KG1 (cell line): ENCODE data around the gene RAPGEF4.

ENCODE experiments used
- DNase-seq: peaks from one replicate; lab custom pipeline; 2025; lab: John Stamatoyannopoulos, UW

The RAPGEF4 gene

DNA sequence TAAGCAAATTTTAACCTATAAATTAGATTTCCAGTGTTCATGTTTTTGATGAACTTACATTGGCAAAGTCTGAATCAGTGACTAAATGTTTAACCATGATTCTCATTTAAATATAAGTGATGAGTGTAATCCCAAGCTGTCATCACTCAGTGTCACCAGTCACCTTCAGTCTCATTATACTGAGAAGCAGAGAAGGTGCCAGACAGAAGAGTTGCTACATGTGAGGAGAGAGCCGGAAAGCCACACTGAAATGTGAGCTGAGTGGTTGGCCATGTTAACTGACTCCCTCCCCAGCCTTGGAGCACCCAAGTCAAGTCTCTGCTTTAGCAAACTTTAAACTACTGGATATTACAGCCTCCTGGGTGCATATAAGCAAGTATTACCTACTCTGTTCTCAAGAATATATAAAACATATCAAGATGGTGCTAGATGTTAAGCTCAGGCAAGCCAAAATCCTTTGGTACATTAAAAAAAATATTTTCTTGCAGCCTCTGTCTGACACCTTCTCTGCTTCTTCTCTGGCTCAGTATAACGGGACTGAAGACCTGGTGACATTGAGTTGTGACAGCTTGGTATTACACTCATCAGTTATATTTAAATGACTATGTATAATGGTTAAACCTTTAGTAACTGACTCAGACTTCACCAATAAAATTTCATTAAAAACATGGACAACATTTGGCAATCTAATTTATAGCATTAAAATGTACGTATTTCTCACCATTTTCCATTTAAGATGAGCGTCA, 264.2 kb downstream of the RAPGEF4 start:
- DNase-seq: no peak

DNA sequence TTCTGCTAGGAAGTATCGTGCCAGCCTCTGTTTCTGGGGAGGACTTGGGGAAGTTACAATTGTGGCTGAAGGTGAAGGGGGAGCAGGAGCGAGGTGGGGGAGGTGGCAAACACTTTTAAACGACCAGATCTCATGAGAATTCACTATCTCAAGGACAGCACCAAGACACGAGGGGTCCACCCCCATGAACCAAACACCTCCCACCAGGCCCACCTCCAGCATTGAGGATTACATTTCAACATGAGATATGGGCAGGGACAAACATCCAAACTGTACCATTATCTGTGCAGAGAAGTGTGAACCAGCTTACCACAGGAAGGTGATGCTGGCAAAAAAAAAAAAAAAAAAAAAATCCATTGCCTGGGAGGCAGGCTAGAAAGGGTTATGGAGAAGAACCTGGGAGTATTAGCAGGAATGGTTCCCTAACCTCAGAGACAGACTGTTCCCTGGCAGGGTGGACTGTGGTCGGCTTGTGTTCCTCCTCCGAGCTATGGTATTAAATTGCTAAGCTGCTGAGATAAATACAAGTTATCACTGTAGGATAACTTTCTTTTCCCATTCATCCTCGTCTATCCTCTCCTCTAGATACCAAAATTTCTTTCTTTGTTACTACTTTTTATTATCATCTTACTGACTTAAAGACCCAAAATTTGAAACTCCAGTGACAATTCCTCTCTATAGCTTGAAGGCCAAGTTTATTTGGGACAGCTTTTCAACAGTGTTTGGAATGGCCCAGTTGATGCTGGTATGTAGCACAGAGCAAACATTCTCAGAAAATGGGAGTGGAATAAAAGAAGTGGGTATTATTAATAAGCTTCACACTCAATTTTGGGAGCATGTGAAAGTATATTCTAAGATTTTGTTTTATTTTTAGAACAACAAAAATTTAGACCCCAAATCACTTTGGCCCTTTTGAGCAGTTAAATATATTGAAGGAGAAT, 266.3 kb downstream of the RAPGEF4 start:
- DNase-seq: no peak

DNA sequence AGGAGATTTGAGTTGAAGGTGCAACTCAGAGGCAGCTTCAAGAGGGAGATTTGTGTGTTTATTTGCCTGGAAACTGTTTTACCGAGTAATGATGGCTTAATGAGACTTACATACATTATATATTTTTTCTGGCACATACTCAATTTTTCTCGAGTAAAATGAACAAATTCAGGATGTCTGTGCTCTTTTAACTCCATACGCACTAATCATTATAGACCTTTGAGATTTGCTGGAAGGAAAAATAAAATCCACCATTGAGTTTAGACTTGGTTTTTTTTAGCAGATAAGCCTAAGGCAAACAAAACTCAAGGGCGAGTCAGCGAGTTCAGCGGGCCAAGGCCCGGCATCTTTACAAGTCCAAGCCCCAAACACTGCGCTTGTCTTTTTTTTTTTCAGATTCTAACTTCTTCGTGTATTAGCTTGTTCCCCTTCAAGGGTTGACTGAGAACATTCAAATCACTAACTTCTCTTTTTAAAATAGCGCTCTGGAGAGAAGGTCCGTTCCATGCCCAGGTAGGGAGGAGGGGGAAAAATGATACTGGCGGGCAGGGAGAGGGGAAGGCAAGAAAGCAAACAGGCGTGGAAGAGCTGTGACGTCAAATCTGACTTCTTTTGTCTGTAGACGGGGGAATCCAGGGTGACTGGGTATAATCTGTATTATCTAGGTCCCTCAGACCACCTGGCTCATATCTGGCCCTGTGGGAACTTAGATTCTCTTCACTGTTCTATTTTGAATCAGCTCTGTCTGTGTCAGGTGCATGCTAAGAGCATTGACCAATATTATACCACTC, 267.3 kb downstream of the RAPGEF4 start:
- DNase-seq: no peak

DNA sequence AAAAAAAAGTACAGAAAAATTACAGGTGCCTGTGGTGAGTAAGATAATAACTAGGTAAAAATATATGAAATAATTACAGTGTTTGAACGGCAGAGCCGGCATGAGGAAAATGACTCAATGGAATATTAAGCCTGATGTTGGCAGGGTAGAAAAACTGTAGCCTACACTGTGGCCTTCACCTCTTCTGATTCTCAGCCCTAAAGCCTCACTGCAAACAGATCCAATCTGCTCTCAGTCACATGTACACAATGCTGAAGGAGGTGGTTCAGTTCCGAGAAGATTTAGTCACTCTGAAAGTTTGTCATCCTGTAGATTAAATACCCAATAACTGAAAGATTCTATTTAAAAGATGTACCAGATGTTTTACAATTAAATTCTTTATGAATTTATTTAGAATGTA, 273.1 kb downstream of the RAPGEF4 start:
- DNase-seq: no peak

DNA sequence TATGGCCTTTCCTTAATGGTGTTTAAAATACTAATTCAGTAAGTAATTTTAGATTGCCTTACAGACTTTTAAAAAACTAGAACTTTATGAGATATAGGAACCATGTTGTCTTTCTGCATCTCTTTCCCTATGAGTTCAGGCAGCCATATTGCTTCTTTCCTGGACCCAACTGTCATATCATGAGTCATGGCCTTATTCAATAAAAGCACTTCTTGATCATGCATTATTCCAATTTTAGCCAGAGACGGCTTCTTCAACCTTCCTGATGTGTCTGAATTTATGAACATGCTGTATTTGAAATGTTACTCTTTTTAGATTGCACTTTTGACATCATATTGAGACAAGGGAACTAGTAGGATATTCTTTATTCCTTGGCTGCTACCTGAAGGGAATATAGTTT, 274.6 kb downstream of the RAPGEF4 start:
- DNase-seq: no peak

DNA sequence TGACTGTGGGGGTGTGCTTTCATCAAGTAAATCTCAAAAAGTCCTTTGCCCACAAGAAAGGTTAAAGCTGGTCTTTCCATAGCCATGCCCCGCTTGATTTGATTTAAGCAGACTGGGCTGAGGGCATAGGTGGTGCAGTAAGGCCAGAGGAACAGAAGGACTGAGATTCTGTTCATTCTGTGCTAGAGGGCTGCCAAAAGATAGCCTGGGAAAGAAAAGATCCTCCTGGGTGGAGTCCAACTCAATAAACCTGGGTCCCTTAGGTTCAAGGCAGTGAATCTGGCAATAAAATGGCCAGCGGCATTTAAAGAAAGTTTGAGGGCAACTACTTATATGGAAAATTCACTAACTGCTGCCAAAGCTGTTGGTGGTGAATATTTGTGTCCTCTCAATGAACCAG, 280.8 kb downstream of the RAPGEF4 start:
- DNase-seq: no peak

DNA sequence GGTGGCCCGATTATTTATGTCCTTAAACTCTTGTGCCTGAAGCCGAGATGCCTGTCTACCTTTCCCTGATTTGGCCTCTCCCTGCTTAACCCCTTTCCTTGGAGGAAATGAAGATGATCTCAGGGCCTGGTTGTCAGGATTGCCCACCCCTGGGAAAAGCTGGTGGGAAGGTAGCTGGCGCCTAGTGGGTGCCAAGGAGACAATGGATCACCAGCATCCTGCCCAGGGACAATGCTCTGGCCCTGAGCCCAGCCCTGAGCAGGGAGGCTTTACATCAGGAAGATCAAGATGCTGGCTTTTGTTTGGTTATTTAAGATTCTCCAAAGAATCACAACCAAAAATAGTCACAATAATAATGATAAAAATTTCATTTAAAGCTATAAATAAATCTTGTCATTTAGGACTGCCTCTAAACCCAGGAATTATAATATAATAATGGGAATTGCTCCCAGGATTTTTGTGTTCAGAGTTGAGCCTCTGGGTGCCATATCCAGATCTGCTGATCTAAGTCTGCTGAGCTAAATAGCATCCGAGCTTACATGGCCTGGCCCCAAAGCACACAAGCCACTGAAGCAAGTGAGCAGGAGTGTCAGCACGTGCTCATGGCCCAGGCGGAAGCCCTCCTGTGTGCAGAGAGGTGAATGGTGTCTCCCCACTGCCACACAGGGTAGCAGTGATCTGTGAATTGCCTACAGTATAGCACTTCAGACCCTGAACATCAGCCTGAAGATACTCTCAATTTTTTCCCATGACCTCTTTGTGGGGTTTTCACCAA, 282.2 kb downstream of the RAPGEF4 start:
- no peak for DNase-seq

DNA sequence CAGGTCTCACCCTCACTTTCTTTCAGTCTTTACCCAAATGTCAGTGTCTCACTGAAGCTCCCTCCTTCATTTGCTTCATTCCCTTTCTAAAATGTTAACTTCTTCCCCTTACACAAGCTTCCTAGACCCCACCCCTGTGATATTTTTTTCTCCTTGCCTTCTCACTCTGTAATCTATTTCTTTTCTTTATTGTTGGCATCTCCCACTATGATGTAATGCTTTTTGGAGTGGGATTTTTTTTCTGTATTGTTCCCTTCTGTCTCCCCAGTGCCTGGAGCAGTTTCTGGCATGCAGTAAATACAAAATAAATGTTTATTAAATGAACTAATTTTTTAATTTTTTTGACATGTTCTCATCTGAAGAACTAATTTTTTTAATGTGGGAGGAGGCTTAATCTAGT, 284.1 kb downstream of the RAPGEF4 start:
- no peak for DNase-seq

DNA sequence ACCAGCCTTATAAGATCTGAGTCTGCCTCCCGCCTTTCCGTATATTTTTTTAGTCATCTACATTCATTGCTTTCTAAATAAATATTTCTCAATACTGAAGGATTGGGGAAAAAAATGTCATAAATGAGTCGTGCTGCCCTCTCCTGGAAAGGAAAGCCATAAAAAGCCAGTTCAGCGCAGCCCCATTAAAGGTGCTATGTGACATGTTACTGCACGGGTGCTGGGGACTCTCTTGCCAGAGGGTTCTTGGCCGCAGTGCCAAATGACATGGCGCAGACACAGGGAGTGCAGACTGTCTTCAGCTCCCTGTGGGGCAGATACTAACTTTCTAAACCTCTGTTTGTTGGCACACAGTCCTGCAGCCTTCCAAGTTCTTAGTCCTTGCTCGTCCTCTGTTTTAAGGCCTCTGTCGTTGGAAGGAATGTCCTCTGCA, 286.3 kb downstream of the RAPGEF4 start:
- DNase-seq: no peak

DNA sequence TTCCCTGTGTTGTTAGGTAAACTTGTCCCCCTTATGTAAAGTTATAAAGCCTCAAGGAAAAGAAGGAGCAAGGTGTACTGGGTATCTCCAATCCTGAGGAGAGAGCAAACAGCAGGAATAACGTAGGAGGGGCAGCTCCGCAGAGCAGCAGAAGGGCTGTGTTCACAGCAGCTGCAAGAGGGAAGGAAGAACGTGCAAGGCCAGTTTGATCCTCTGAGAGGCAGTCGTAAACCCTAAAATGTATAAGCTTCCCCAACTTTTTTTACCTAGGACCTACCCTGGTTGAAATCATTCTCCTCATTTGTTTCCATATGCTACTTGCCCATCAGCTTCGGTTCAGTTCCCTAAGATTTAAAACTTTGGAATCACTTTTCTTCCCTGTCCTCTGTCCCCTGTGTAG, 288.1 kb downstream of the RAPGEF4 start:
- DNase-seq: no peak

DNA sequence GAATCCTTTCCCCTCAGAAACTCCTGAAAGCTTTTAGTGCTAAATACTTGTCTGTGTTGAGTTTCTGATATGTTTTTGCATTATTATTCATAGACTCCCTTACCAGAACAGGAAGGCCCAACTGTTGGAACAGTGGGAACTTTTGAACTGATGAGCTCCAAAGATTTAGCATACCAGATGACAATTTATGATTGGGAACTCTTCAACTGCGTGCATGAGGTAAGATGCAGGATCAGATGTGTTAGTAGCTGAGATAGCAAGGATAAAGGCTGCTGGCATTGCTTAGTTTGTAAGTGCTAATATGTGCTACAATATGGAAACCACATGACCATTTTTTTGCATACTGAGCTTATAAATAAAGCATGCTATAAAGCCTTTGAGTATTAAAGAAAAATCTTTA, 290.8 kb downstream of the RAPGEF4 start:
- DNase-seq: no peak

DNA sequence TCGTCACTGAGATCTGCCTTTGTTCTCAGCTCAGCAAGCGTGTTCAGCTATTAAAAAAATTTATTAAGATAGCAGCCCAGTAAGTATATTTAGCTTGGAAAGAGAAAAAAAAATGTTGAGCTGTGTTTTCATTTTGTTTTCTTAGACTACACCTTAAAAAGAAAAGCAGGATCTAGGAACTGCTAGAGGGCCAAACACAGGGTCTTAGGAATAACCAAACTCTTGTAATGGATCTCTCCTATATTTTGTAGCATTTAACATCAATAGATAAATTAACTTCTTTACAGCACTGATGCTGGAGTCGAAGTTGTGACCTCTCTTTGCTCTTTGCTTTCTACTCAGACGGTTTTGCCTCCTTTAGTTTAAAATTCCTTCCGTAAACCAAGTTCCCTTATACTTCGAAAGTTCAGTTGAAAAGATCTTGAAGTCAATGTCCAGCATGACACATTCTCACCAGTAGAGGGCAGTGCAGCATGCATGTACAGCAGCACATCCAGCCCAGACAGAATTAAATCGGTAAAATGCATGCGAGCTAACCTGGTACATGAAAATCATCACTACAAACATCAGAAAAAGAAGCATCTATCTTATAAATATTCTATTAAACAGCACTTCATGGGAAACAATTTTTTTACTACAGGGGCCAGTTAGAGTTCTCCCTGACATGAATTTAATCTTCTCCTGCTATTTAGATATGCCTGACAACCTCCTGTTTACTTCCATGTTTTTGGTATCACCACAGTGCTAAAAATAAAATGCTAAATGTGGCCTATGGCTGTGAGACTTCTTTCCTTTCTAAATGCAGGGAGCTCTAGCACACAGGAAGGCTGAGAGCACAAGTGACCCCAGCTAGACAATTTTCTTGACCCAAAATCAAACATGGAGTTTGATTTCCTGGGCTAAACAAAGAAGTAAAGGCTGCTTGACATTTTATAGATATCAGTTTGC, 291.8 kb downstream of the RAPGEF4 start:
- DNase-seq: peak; percentile 82

DNA sequence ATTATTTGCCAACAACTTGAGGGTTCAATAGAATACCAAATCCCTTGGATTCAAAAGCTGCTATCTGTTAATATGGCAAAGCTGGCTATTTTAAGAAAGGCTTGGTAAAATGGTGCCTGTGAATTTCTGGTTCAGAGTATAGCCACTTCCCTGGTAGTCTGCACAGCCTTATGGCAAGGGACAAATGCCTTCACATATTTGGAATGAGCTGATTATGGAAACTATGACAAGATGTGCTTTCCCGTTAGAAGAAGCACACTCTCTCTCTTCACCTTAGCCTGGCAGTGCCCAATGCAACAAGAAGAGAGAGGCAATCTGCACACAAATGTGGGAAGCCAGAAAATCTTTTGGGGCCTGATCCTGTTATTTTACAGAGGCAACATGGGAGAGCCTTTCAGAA, 292.5 kb downstream of the RAPGEF4 start:
- DNase-seq: no peak

DNA sequence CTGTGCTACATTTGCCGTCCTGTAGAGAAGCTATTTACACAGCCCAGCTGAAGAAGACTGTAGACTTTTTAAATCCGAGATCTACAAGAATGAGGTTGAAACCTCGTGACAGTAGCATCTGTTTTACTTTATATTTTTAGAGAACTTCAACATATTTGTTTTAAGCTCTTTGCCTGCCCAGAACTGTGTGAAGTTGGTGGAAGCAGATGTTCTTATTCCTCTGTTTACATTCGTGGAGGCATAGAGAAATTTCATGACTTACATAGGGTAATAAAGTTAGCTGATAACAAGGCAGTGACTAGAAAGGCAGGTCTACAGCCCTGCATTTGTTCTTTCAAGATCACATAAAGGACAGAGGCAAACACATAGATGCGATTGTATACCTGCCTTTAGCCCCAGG, 293.0 kb downstream of the RAPGEF4 start:
- no peak for DNase-seq

DNA sequence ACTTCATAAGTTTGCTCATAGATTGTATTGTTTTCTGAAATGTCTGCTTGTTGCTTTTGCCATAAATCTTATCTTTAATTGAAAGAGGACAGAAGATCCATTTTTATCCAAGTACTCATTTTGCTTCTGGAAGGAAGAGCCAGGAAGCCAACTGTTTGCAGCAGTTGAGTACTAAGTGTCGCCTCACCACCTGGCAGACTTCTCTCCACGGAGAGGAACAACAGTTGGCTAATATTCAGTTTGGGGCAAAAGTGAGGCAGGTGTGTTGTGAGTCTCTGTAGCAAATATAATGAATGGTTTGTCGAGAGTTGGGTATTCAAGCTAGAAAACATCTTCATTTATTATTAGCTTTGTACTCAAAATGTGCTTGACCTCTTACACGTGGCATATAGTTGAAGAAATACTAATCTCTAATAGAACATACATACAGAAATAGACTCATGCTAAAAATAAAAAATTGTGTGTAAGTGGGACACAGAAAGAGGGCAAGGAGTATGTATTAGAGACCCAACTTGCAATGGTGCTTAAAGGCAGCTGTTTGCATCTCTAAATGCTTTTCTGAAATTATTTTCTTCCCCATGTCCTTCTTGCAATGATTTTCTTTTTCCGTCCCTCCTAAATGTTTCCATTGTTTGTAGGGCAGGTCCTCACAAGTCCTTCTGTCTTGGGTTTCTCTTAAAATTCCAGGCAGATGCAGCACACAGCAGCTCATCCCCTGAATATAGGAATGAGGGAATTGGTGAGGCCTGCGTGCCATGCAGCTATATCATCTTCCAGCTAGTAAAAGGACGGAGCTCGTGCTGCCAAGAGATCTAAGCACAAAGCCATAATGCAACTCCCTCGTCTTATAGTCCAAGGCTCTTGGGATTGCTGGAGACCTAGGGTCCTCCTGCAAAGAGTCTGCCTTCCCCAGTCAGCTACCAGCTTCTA, 295.2 kb downstream of the RAPGEF4 start:
- DNase-seq: no peak

DNA sequence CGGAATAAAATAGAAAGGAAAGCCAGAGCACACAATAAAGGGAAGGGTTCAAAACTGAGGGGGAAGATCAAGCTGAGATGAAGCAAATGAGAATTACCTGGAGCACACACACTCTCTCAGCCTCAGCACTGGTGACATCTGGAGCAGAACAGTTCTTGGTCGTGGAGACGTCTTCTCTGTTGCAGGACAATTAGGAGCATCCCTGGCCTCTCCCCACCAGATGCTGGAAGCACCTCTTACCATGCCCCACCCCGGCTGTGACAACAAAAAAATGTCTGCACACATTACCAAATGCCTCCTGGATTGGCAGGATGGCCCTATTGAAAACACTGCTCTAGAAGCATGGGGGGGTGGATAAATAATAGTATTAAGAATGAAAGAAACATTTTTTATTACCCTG, 296.4 kb downstream of the RAPGEF4 start:
- no peak for DNase-seq

DNA sequence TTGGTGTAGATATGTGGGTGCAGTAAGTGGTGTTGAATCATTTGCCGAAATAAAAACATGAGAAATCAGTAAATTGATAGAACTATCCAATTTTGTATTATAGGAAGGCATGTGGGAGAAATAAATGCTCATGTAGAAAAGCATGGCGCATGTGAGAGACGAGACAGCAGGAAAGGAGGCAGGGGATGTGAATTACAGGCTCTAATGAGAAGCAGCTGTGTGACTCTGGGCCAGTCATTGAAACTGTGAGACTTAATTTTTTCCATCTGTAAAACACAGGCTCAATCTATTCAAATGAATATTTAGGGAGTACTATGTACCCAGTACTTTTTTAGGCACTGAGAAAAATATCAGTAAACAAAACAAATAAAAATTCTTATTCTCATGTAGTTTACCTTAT, 297.4 kb downstream of the RAPGEF4 start:
- DNase-seq: no peak

DNA sequence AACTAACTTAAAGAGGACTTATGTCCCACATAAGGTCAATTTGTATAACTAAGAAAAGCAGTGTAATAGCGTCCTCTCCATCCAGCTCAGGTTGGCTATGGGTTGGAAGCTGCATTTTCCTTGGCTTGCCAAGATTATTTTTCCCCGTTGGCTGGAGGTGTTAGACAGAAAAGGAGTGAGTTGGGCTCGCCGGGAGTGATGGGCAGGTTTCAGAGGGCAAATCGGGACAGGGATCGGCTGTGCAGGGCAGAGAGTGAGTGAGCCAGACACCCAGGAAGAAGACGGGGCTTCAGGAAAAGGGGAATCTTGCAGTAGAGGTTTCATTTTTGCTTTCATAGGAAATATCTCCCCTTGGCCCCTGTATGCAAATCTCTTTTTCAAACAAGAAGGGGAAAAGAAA, 298.5 kb downstream of the RAPGEF4 start:
- no peak for DNase-seq
